H1 (cell line): ENCODE results near the gene ITPR1.

Experiments
- CREB1 ChIP-seq: IDR thresholded peaks from 2 replicates; pipeline ENCODE4 v1.6.1; 2012; ENCODE audit warnings: inconsistent platforms
- CTCF ChIP-seq, 3 experiments: IDR thresholded peaks; 1 replicate in 2 of 3; 2 replicates in 1 of 3; pipeline versions ENCODE4 v1.5.1 to v1.6.1; 2011; ENCODE audit warnings: low read length in 3 of 3, mild to moderate bottlenecking in 3 of 3, inconsistent platforms in 2 of 3, low read depth in 1 of 3, moderate library complexity in 1 of 3; ENCODE audit not compliant: insufficient read depth in 1 of 3; ENCODE audit errors: control extremely low read depth in 1 of 3
- EGR1 ChIP-seq: IDR thresholded peaks from 2 replicates; pipeline ENCODE4 v1.6.1; 2011; ENCODE audit warnings: low read depth, low read length, borderline replicate concordance
- POLR2A ChIP-seq, 2 experiments: IDR thresholded peaks; 1 replicate in 1 of 2; 2 replicates in 1 of 2; pipeline ENCODE4 v1.6.1; 2011; ENCODE audit warnings: low read depth in 2 of 2, low read length in 2 of 2, mild to moderate bottlenecking in 2 of 2; ENCODE audit errors: control extremely low read depth in 1 of 2
- SP1 ChIP-seq: IDR thresholded peaks from 2 replicates; pipeline ENCODE4 v1.6.1; 2011; ENCODE audit warnings: low read depth, low read length

DNA sequence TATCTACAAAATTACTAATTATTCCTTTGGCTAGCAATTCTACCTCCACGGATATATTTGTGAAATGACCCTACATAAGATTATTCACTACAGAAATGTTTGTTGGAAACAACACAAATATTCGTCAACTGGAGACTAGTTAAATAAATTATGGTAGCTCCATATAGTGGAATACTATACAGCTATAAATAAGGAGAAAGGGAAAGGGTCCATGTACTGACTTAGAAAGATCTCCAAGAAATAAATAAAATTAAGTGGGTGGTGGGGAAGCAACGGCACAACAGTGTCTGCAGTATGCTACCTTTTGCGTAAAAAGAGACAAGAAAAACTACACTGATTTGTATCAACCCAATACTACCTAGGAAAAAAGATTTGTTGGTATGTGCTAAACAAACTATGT lies 389.4 kb downstream of the ITPR1 start:
- no peak for TF ChIP-seq CTCF (IDR thresholded peaks at IDR 0.05; ENCODE audit: control extremely low read depth in 1 of 3, insufficient read depth in 1 of 3, low read depth in 1 of 3, low read length in 3 of 3)
- TF ChIP-seq CREB1 = no peak
- no peak for TF ChIP-seq EGR1
- TF ChIP-seq POLR2A (IDR thresholded peaks at IDR 0.05; ENCODE audit: control extremely low read depth in 1 of 2, low read depth in 2 of 2, low read length in 2 of 2) = no peak
- no peak for TF ChIP-seq SP1
